GM15510 (cell line): ENCODE results near the gene SPATA18.

Experiments
- POLR2A ChIP-seq: IDR thresholded peaks from 3 replicates; pipeline ENCODE4 v1.6.1; 2011; ENCODE audit warnings: borderline replicate concordance; ENCODE audit not compliant: insufficient read length; ENCODE audit errors: extremely low read depth

The SPATA18 gene, protein sequence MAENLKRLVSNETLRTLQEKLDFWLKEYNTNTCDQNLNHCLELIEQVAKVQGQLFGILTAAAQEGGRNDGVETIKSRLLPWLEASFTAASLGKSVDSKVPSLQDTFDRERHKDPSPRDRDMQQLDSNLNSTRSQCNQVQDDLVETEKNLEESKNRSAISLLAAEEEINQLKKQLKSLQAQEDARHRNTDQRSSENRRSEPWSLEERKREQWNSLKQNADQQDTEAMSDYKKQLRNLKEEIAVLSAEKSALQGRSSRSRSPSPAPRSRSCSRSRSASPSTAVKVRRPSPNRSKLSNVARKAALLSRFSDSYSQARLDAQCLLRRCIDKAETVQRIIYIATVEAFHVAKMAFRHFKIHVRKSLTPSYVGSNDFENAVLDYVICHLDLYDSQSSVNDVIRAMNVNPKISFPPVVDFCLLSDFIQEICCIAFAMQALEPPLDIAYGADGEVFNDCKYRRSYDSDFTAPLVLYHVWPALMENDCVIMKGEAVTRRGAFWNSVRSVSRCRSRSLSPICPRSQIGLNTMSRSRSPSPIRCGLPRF

DNA sequence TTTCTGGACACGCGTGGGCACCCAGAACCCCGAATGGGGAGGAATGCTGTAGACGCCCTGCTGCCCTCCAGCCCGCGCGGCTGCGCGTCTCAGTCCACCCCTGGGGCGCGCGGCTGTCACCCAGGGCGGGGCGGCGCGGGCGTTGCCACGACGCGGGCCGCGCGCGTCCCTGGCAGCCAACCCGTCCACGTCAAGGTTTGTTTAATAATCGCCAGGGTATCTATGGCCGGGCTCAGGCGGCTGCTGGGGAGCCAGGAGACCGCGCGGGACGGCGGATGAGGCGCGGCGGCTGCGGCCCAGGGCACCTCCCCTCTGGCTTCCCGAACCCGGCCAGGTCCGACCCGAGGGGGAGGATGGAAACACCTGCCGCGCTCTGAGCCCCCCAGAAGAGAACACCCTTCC is at the start of gene SPATA18:
TSS of gene SPATA18 (plus strand) at position 92 of the 402 bp plus-strand sequence. CDS start 401 bp downstream, outside the sequence.
- no peak for TF ChIP-seq POLR2A

DNA sequence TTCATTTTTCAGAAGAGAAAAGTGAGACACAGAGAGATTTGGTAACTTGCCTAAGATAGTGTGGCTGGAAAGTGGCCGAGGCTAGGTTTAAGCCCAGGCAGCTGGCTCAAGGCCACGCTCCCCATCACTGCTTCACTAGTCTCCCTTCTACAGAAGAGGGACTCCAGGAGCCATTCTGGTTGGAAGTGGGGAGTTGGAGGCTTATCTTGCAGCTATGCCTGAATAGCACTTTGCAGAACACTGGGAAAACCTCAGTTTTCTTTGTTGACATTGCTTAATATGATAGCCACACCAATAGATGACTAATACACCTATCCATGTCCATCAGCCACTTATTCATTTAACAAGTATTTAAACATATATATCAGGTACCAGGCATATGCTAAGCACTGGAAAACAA is 49.5 kb upstream of the SPATA18 start:
- TF ChIP-seq POLR2A, result no peak

DNA sequence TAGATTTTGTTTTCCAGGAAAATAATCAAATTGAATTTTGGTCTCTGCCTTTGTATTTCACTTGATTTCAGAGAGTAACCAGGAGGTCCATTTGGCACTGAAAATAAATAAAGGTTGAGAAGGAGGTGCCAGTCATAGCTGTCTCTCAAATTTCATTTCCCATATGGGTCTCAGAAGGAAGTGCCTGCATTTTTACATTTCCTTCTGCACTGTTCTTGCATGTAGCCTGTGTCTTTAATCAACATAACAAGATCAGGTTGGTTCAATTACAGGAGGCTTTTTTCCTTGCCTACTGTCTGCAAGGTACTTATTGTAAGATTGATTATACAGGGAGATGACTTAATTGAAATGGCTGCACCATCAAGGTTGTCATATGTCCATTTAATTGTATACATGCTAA is 46.7 kb upstream of the SPATA18 start:
- no peak for TF ChIP-seq POLR2A

DNA sequence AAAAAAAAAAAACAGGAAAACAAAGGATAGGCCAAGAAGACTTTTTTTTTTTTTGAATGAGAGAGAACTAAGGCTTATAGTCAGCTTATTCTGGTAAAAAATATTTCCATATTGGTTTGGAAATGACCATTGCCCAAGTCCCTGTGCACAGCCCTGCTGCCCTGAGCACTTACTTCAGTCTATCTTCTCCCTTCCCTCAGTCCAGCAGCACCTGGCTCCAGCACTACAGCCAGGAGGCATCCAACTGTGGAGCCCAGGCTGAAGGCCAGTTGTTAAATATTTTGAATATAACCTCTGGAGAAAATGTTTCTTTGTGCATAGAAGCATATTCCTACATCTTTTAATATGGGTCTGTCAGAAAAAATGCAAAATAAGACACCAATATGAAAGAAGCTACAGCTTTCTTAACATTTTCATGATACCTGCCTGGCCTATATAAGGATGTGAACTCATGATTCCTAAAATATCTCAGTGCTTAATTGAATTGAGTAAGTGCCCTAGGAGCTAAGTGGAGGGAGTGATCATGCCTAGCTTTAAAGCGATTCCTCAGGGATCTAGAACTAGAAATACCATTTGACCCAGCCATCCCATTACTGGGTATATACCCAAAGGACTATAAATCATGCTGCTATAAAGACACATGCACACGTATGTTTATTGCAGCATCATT is 45.4 kb upstream of the SPATA18 start:
- TF ChIP-seq POLR2A, result no peak

DNA sequence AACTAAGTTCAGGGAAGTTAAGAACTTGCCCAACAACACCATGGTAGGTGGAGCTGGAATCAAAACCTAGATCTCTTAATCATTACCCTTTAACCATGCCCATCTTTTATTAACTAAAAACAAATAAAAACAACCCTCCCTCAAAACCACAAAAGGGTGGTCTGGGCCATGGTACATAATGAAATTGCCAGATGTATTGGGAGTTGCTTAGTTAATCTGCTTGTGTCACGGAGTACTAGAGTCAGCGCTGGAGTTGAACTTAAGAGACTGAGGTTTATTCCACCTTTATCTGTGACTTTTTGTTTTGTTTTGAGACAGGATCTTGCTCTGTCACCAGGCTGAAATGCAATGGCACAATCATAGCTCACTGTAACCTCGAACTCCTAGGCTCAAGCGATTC is 44.2 kb upstream of the SPATA18 start:
- no peak for TF ChIP-seq POLR2A

DNA sequence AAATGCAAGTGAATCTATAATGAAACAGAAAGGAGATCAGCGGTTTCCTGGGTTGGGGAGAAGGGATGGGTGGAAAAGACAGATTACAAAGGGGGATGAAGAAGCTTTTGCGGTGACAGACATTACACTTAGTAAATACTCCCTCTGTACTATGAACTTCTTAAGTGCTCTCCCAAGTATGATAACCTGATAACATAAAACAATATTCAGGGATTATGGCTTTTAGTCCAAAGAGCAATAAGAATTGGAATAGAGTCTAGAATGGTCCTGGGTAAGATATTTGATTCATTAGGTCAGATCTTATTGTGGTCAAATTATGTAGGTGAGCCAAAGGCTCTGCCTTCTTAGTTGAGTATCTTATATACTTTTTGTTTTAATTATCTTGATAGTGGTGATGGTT is 40.1 kb upstream of the SPATA18 start:
- no peak for TF ChIP-seq POLR2A

DNA sequence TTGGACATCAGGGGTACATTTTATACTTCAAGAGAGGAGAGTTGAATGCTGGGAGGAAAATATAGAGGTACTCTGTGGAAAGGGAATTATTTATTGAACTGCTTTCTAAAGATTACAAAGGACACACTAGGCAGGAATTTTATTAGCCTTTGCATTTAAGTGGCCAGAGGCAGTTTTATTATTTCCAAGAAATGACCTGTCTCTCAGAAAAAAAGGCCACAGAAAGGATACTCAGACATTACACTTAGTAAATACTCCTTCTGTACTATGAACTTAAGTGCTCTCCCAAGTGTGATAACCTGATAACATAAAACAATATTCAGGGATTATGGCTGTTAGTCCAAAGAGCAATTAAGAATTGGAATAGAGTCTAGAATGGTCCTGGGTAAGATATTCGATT is 38.5 kb upstream of the SPATA18 start:
- TF ChIP-seq POLR2A, result no peak

DNA sequence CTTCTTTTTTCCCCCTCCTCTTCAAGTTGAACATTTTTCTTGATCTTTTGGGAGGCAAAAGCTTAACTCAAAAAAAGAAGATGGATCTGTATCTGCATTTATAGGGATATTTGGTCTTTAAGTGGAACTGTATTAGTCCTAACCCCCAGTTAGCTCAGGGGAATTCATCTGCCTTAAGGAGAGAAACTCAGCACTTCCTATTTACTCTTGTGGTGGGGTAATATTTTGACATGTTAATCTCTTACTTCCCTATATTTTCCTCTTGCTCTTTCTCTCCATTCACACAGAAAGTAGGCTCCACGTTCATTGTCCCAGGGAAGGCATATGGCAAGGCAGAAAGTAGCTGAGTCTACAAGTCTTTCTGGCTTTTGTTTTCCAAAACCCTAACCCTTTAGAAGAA is 36.2 kb upstream of the SPATA18 start:
- TF ChIP-seq POLR2A, result no peak

DNA sequence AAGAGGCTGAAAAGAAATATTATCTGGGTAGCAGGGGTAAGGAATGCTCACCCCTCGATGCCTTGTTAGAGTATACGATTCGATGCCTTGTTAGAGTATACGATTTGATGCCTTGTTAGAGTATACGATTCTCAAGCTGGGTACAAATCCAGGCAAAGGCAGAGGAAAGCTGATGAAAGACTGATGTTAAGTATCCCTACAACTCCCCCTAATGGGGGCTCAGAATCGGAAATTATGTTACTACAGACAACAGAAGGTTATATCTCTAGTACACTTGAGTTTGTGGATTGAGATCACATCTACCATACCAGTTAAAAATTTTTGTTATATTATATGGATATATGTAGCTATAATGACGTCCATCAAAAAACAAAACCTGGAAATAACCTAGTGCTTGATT is 35.7 kb upstream of the SPATA18 start:
- TF ChIP-seq POLR2A, result no peak

DNA sequence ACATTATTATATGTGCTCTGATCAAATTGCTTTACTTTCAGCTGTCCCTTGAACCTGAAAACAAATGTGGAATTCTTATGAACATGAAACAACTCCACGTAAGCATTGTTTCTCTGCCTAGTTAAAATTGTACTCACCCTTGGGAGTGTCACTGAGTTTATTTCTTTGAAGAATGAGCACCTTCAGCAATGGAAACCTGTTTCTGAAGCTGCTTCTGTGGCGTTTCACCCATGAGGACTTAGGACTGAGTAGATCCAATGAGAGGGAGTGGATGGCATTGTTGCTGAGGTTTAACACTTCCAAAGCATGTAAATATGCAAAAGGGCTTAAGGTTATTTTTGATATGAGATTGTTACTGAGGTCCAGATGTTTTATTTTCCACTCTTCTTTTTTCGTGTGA is 34.1 kb upstream of the SPATA18 start:
- no peak for TF ChIP-seq POLR2A

DNA sequence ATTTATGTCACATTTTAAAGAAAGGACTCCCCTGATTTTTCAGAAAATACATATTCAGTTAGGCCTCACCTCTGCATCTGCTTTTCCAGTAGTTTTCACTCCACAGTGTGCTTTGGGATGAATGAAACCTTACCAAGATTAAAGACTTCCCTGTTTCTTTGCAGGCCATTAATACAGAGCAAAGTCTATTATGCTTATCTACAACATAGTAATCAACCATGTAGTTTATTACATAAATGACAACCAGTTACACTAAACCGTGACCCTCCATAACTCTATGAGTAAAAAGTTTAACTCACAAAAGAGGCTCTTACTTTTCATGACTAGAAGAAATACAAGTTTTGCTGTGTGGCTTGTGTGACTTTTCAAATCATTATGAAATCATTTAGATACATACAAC is 33.3 kb upstream of the SPATA18 start:
- TF ChIP-seq POLR2A, result no peak

DNA sequence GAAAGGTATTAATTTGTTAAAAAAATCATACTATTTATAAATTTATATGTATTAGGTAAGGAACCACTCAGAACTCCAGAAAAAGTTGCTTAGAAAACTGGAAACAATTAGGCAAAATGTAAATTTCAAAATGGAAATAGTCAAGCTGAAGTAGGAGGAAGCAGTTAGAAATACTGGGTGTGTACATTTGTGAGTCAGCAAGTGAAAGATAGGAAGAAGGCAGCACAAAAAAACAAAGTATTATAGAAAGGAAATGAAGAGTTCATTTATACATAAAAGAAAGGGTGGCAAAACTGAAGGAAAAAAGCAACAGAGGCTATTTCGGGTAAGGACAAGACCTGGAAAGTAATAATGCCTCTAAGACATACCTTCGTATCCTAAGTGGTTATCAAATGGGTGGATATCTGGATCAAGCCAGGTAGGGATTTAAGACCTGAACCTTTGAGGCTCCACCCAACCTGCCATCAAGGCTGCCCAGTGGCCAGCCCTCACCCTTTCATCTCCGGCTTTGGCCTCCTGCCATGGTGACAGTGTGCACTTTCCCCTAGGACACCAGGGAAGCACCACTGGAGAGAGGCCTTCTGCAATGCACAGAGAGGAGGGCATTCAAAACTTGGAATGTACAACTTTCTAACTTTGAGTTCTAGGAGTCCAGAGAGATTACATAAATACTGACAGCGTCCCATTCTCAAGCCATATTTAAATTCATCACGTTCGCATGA is 31.0 kb upstream of the SPATA18 start, which contains the start of gene LRRC66:
TSS of gene LRRC66 (minus strand) at position 428 of the 722 bp plus-strand sequence. CDS start 2,750 bp downstream, outside the sequence.
- TF ChIP-seq POLR2A, result no peak

DNA sequence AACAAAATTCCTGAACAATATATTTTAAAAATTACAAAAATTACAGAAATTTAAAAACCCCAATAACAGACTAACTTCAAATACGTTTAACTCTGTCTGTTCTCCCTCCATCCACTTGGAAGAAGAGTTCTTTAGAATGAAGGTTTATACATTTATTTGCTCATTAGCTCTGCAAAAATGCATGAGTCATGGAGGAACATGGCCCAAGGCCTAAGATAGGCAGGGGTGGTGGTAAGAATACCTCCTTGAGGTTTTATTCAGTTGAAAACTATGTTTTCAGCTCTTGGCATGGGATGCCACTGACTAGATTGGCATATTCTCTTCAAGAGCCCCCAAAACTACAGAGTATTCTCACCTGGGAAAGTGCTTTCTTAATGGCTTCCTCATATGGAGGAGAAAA is 22.1 kb upstream of the SPATA18 start:
- TF ChIP-seq POLR2A, result no peak

DNA sequence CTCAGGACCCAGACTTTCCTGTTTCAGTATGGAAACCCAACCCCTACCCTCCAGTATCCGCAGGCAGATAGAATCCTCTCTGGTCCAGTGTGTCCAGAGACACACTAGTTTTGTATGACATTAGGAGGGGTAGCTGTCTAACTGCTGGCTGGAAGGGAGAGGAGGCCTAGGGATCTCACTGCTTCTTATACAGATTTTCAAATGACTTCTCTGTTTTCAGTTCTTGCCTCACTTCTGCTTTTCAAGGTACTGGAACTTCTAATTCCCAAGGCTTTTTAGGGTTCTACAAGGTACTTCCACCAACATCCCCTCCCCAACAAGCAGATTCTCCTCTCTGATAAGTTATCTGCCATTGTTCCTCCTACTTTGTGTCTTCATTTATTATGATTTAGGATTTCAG is 19.1 kb upstream of the SPATA18 start:
- TF ChIP-seq POLR2A, result no peak

DNA sequence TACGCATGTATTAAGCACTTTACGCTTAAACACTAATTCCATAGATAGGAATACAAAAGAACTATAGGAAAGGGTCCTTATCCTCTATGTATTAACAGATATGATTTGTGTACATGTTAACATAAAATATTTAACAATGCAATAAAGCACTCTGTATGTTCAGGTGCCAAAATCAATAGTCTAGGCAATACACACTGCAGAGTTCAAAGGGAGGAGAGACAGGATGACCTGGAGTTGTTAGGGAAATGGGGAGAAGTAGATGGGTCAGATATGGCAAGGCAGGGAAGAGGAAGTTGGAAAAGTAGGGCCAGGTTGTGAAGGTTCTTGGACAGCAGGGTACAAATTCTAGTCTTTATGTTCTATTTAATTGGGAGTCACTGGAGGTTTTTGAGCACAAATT is 15.9 kb upstream of the SPATA18 start:
- no peak for TF ChIP-seq POLR2A
